Endothelial cell of umbilical vein (primary cell): ENCODE results near the gene SLAMF1. TPM values are rescaled to one million over a fixed set of nuclear protein-coding genes. Genes with fewer than 3 reads are reported as not detected.
"Not testable (repeated sequence)": the region's sequence is repeated elsewhere in the genome, so short reads cannot be mapped to it uniquely, and the experiment has no call there.

Source experiments
- BruUV-seq: library from RNA; stranded (reverse); fragments of 400-500 nt; replicated peaks from 2 replicates; lab custom pipeline; 2021; lab: Mats Ljungman, UMichigan
- CTCF ChIA-PET: fragments of 300-600, 350-600 bp; sonication (Branson Sonifier 250); formaldehyde crosslinking; loops from one replicate; lab custom pipeline; 2021; ENCODE audit warnings: antibody characterized with exemption, inconsistent platforms; lab: Charles Lee
- POLR2A ChIA-PET: fragments of 300-600, 350-600 bp; sonication (Branson Sonifier 250); formaldehyde crosslinking; loops from one replicate; lab custom pipeline; 2021; ENCODE audit warnings: antibody characterized with exemption, inconsistent platforms; lab: Charles Lee
- DNase-seq: peaks from one replicate; pipeline ENCODE4 v3.0.0-alpha.2; 2011; ENCODE audit warnings: low read depth, low spot score
- FAIRE-seq: peaks from 2 replicates; lab custom pipeline; 2011; peaks lifted over from hg19 to GRCh38; lab: Jason Lieb, UNC
- H2AFZ ChIP-seq: 2 replicates; pipeline ENCODE4 v1.6.0; 2012; ENCODE audit warnings: low read depth, low read length, control low read depth, inconsistent platforms
- H3K27ac ChIP-seq: 2 replicates; pipeline ENCODE4 v1.5.1; 2011; ENCODE audit warnings: low read depth, mild to moderate bottlenecking, control low read depth, low read length, moderate library complexity; ENCODE audit not compliant: insufficient read depth
- H3K27me3 ChIP-seq, 2 experiments: 2 replicates each; pipeline versions ENCODE4 v1.6.0 to v1.6.1; 2011; ENCODE audit warnings: low read length in 2 of 2, mixed read lengths in 1 of 2; ENCODE audit not compliant: control insufficient read depth in 2 of 2, insufficient read depth in 2 of 2
- H3K36me3 ChIP-seq, 2 experiments: 2 replicates in 1 of 2; 3 replicates in 1 of 2; pipeline ENCODE4 v1.5.1; 2011; ENCODE audit warnings: low read length in 2 of 2, mild to moderate bottlenecking in 1 of 2, moderate library complexity in 1 of 2; ENCODE audit not compliant: control insufficient read depth in 2 of 2, insufficient read depth in 2 of 2; ENCODE audit errors: extremely low read depth in 1 of 2
- H3K4me1 ChIP-seq: 3 replicates; pipeline ENCODE4 v1.5.1; 2011; ENCODE audit warnings: mild to moderate bottlenecking, low read length; ENCODE audit not compliant: control insufficient read depth, insufficient read depth; ENCODE audit errors: extremely low read depth
- H3K4me2 ChIP-seq: 2 replicates; pipeline ENCODE4 v1.6.1; 2011; ENCODE audit warnings: low read length, control low read depth, mixed read lengths; ENCODE audit not compliant: insufficient read depth
- H3K4me3 ChIP-seq, 3 experiments: fragments of 200-600 bp in 1 of 3; sonication (generic), shearing (Covaris generic) in 1 of 3; replicated peaks in 1 of 3; 2 replicates each; pipeline ENCODE4 v1.5.1; 2011 to 2016; ENCODE audit warnings: control low read depth in 3 of 3, low read length in 3 of 3, mild to moderate bottlenecking in 2 of 3, inconsistent platforms in 1 of 3, low read depth in 1 of 3, moderate library complexity in 1 of 3; ENCODE audit not compliant: insufficient read depth in 1 of 3
- H3K79me2 ChIP-seq: 2 replicates; pipeline ENCODE4 v1.6.0; 2012; ENCODE audit warnings: low read length, inconsistent platforms; ENCODE audit not compliant: control insufficient read depth, insufficient read depth
- H3K9ac ChIP-seq: replicated peaks from 2 replicates; pipeline ENCODE3; 2011; ENCODE audit warnings: low read length, control low read depth; ENCODE audit not compliant: insufficient read depth; ENCODE audit errors: extremely low read depth
- H3K9me1 ChIP-seq: replicated peaks from 3 replicates; pipeline ENCODE4 v1.6.0; 2011; ENCODE audit warnings: mild to moderate bottlenecking, low read length; ENCODE audit not compliant: control insufficient read depth, insufficient read depth; ENCODE audit errors: extremely low read depth
- H3K9me3 ChIP-seq: replicated peaks from 2 replicates; pipeline ENCODE4 v1.5.1; 2012; ENCODE audit warnings: low read length, inconsistent platforms; ENCODE audit not compliant: control insufficient read depth, insufficient read depth
- H4K20me1 ChIP-seq: replicated peaks from 2 replicates; pipeline ENCODE3; 2011; ENCODE audit warnings: mild to moderate bottlenecking, low read length; ENCODE audit not compliant: control insufficient read depth, insufficient read depth; ENCODE audit errors: extremely low read depth
- CTCF ChIP-seq, 2 donors: IDR thresholded peaks; 1 replicate in 1 of 2; 2 replicates in 1 of 2; pipeline ENCODE4 v1.5.1; 2011; ENCODE audit warnings: low read length in 2 of 2, mild to moderate bottlenecking in 2 of 2, moderate library complexity in 2 of 2, control low read depth in 1 of 2, inconsistent platforms in 1 of 2, low read depth in 1 of 2; ENCODE audit not compliant: insufficient read depth in 1 of 2; ENCODE audit errors: extremely low read depth in 1 of 2
- EZH2 ChIP-seq: IDR thresholded peaks from 2 replicates; pipeline ENCODE4 v1.6.1; 2012; ENCODE audit warnings: borderline replicate concordance, low read depth, mild to moderate bottlenecking, moderate library complexity, low read length, inconsistent platforms; ENCODE audit not compliant: severe bottlenecking
- FOS ChIP-seq: IDR thresholded peaks from 2 replicates; pipeline ENCODE4 v1.6.1; 2011; ENCODE audit warnings: mild to moderate bottlenecking, low read length, moderate library complexity, borderline replicate concordance; ENCODE audit not compliant: insufficient read depth
- GATA2 ChIP-seq: IDR thresholded peaks from 2 replicates; pipeline ENCODE4 v1.7.0; 2011; ENCODE audit warnings: low read depth, mild to moderate bottlenecking, moderate library complexity, mixed read lengths, low read length; ENCODE audit not compliant: insufficient read length, insufficient read depth
- JUN ChIP-seq: IDR thresholded peaks from 2 replicates; pipeline ENCODE4 v1.6.1; 2011; ENCODE audit warnings: borderline replicate concordance, low read depth; ENCODE audit not compliant: insufficient read length, insufficient read depth
- MAX ChIP-seq: IDR thresholded peaks from 2 replicates; pipeline ENCODE4 v1.6.1; 2011; ENCODE audit not compliant: insufficient read depth, insufficient read length
- MYC ChIP-seq: IDR thresholded peaks from one replicate; pipeline ENCODE4 v1.6.1; 2011; ENCODE audit warnings: mild to moderate bottlenecking, low read depth, low read length
- POLR2A ChIP-seq: IDR thresholded peaks from 2 replicates; pipeline ENCODE4 v1.6.1; 2012; ENCODE audit warnings: low read depth, mild to moderate bottlenecking, control low read depth, low read length
- POLR2AphosphoS5 ChIP-seq: IDR thresholded peaks from 2 replicates; pipeline ENCODE4 v1.6.1; 2012; ENCODE audit warnings: low read depth, mild to moderate bottlenecking, control low read depth, low read length, moderate library complexity; ENCODE audit not compliant: insufficient read depth
- dilution Hi-C: fragments of 300-500 bp; cut with MboI; formaldehyde crosslinking; loops from one replicate; pipeline ENCODE4 v1.15.0; 2019; ENCODE audit warnings: low sequenced_read_pairs; ENCODE audit not compliant: extremely low pct_ligation_motif_present
- intact Hi-C: fragments of 100-400 bp; cut with micrococcal nuclease; formaldehyde crosslinking; loops from one replicate; pipeline ENCODE4 v1.10.0; 2022
- polyA plus RNA-seq, 4 experiments: library from polyadenylated mRNA; depleted of rRNA in 3 of 4; stranded (reverse) in 3 of 4; unstranded in 1 of 4; fragments of >200 nt; gene quantifications; 2 replicates each; pipeline versions ENCODE4 v1.2.1 to v1.2.3, GENCODE V29; 2011 to 2012; ENCODE audit warnings: missing spikeins in 1 of 4
- total RNA-seq: library from RNA; stranded (reverse); gene quantifications from 2 replicates; pipeline ENCODE4 v1.2.3, GENCODE V29; 2021

SLAMF1 gene
- total and polyA plus RNA-seq, 2 donors (not counting 3 experiments of a cell fraction or from before 2014, with no cell fraction given) = not detected

- Histone ChIP-seq H3K9me1 (no peaks in the 10 kb centered on the region), H3K36me3 (no peaks in the 10 kb centered on the region), H3K4me2 (no peak overlapping the region), H2AFZ (no peak overlapping the region), H3K4me1 (no peaks in the 10 kb centered on the region), H3K27ac (no peak overlapping the region), H4K20me1 (no peaks in the 10 kb centered on the region), H3K4me3 (no peak overlapping the region), H3K9me3 (no peaks in the 10 kb centered on the region), H3K9ac (no peak overlapping the region), H3K27me3 (no peaks in the 10 kb centered on the region), H3K79me2 (no peaks in the 10 kb centered on the region)
- ChIA-PET CTCF (no interaction called here), POLR2A (no interaction called here)
- intact Hi-C loops (no loop called here), dilution Hi-C loops (no loop called here)
- BruUV-seq = no TSS peak
- no peak for FAIRE-seq
- no peak for TF ChIP-seq CTCF (IDR thresholded peaks at IDR 0.05; ENCODE audit: extremely low read depth in 1 of 2, insufficient read depth in 1 of 2, low read depth in 1 of 2, low read length in 2 of 2)
- TF ChIP-seq POLR2A = no peak
- TF ChIP-seq POLR2AphosphoS5 = no peak
- no peak for TF ChIP-seq MYC
- no peak for TF ChIP-seq GATA2
- no peak for TF ChIP-seq JUN
- TF ChIP-seq FOS = no peak
- no peak for TF ChIP-seq MAX
- no peak for TF ChIP-seq EZH2
- DNase-seq = no peak
Observed at GRCh38 chr1:160560045-160560705, 86.7 kb downstream of the SLAMF1 start.

- dilution Hi-C loops, H3K27me3 ChIP-seq: not testable (repeated sequence)
Observed at GRCh38 chr1:160559437-160559836, 87.4 kb downstream of the SLAMF1 start.

More at GRCh38 chr1:160559437-160559836, 87.4 kb downstream of the SLAMF1 start:
- BruUV-seq, CTCF ChIA-PET, POLR2A ChIA-PET, H3K27ac ChIP-seq, H3K4me1 ChIP-seq, H3K9me3 ChIP-seq, H3K4me2 ChIP-seq, intact Hi-C loops, H4K20me1 ChIP-seq, H3K36me3 ChIP-seq, FAIRE-seq, H3K9ac ChIP-seq, DNase-seq, H3K79me2 ChIP-seq, H2AFZ ChIP-seq, H3K9me1 ChIP-seq, H3K4me3 ChIP-seq: not testable (repeated sequence)
